Measurements from ENCODE around the gene ZNF140.

DNA sequence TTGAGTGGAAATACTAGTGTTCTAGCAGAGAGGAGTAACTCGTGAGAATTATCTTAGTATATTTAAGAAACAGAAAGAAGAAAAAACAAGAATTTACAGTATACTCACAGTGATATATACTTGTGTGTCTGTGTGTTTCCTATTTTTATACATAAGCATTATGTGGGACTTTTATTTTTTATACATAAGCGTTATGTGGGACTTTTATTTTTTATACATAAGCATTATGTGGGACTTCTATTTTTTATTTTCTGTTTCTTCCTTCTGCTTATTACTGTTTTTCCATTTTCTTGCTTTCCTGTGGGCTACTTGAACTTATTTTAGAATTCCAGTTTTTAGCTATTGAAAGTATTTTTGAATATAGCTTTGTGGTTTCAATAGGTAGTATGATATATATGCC lies 6.9 kb upstream of the ZNF140 start:
- TF ChIP-seq, protein P1, sequence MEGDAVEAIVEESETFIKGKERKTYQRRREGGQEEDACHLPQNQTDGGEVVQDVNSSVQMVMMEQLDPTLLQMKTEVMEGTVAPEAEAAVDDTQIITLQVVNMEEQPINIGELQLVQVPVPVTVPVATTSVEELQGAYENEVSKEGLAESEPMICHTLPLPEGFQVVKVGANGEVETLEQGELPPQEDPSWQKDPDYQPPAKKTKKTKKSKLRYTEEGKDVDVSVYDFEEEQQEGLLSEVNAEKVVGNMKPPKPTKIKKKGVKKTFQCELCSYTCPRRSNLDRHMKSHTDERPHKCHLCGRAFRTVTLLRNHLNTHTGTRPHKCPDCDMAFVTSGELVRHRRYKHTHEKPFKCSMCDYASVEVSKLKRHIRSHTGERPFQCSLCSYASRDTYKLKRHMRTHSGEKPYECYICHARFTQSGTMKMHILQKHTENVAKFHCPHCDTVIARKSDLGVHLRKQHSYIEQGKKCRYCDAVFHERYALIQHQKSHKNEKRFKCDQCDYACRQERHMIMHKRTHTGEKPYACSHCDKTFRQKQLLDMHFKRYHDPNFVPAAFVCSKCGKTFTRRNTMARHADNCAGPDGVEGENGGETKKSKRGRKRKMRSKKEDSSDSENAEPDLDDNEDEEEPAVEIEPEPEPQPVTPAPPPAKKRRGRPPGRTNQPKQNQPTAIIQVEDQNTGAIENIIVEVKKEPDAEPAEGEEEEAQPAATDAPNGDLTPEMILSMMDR (conservative IDR thresholded peaks at IDR 0.05; ENCODE audit: low read depth, low read length): no peak
- no peak for TF ChIP-seq EZH2 (IDR thresholded peaks at IDR 0.05; ENCODE audit: borderline replicate concordance, low read depth, low read length, poor library complexity, severe bottlenecking)
